Activated T-helper 2 cell treated with anti-CD3 and anti-CD28 coated beads, Interferon-gamma antibody, Interleukin-2, Interleukin-4, amounts not matched to agents 10 μg/mL and 5 μg/mL and 100 μg/mL, durations not matched to agents 14 hours and 24 hours and 36 hours (primary cell): ENCODE measurements around the gene ZNF527. TPM values are rescaled to one million over a fixed set of nuclear protein-coding genes. Genes with fewer than 3 reads are reported as not detected.
"Not testable (repeated sequence)": the region's sequence is repeated elsewhere in the genome, so short reads cannot be mapped to it uniquely, and the experiment has no call there.

Experiments used
- DNase-seq: peaks from one replicate; pipeline ENCODE4 v3.0.0; 2021; ENCODE audit warnings: low spot score
- H3K27ac Mint-ChIP-seq: one replicate; pipeline ENCODE4 v1.8.0; 2021; ENCODE audit warnings: mixed read lengths
- H3K27me3 Mint-ChIP-seq: one replicate; pipeline ENCODE4 v1.8.0; 2021; ENCODE audit warnings: low read depth, mixed read lengths
- H3K36me3 Mint-ChIP-seq: one replicate; pipeline ENCODE4 v1.8.0; 2021; ENCODE audit warnings: low read depth, mixed read lengths
- H3K4me1 Mint-ChIP-seq: one replicate; pipeline ENCODE4 v1.8.0; 2021; ENCODE audit warnings: low read depth, mixed read lengths
- H3K4me3 Mint-ChIP-seq: one replicate; pipeline ENCODE4 v1.8.0; 2021; ENCODE audit warnings: low read depth, mild to moderate bottlenecking, moderate library complexity, mixed read lengths
- H3K9me3 Mint-ChIP-seq: one replicate; pipeline ENCODE4 v1.8.0; 2021; ENCODE audit warnings: mixed read lengths
- intact Hi-C: fragments of 100-400 bp; cut with micrococcal nuclease; formaldehyde crosslinking; loops from one replicate; pipeline ENCODE4 v1.15.1; 2023
- total RNA-seq: library from RNA; stranded (reverse); gene quantifications from 2 replicates; pipeline ENCODE4 v1.2.3, GENCODE V29; 2022

ZNF527 gene
- total RNA-seq, 1 donor from 2014 or later, result 3.2 TPM

DNA sequence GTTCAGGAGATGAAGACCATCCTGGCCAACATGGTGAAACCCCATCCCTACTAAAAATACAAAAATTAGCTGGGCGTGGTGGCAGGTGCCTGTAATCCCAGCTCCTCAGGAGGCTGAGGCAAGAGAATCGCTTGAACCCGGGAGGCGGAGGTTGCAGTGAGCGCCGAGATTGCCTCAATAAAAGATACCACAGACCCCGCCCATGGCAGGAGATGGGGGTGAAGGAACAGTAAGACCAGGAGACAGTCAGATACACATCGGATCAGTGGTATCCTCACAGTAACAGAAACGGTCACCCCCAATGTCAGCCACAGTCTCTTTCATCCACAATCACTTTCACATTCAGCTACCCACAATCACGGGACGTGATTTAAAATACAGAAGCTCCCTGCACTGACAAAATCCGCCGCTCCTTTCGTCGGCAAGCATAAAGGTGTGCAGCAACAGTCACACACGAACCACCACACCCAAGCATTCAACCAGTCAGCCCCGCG is 466 bp upstream of the ZNF527 start:
- not testable (repeated sequence) for DNase-seq, H3K27me3 Mint-ChIP-seq
- intact Hi-C loops, result loop anchor here (5.0 to 10.0 kb wide), 3 partner anchors 537 to 886 kb away; partner anchors contain the start of genes SIPA1L3, WDR87, ZNF566 and ZNF850
- H3K4me1 Mint-ChIP-seq, result peaks cover 11% of the 10 kb centered on the region
- peak overlapping the region; percentile 90 for H3K4me3 Mint-ChIP-seq
- H3K27ac Mint-ChIP-seq, result peak overlapping the region; percentile 79
- H3K36me3 Mint-ChIP-seq, result peaks cover 13% of the 10 kb centered on the region
- peaks cover 35% of the 10 kb centered on the region for H3K9me3 Mint-ChIP-seq

DNA sequence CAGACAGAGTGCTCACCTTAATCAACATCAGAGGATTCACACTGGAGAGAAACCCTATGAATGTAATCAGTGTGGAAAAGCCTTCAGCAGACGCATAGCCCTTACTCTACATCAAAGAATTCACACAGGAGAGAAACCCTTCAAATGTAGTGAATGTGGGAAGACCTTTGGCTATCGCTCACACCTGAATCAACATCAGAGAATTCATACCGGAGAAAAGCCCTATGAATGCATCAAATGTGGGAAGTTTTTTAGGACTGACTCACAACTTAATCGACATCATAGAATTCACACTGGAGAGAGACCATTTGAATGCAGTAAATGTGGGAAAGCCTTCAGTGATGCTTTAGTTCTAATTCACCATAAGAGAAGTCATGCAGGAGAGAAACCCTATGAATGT is 18.3 kb downstream of the ZNF527 start:
- Mint-ChIP-seq H3K27ac (no peak overlapping the region), H3K27me3 (no peaks in the 10 kb centered on the region), H3K4me1 (no peaks in the 10 kb centered on the region), H3K4me3 (no peak overlapping the region), H3K9me3 (peaks cover 83% of the 10 kb centered on the region), H3K36me3 (peaks cover 48% of the 10 kb centered on the region)
- intact Hi-C loops, result no loop called here
- no peak for DNase-seq

DNA sequence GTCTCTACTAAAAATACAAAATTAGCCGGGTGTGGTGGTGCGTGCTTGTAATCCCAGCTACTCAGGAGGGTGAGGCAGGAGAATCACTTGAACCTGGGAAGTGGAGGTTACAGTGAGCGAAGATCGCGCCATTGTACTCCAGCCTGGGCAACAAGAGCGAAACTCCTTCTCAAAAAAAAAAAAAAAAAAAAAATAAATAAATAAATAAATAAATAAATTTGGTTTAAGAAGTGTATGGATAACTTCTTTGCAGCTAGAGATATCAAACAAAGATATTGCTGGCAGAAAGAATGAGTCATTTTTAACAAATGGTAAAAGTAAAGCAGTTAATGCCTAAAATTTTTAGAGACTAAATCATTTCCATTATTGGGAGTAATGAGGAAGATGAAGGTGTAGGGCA is 20.5 kb downstream of the ZNF527 start:
- DNase-seq, intact Hi-C loops, H3K27me3 Mint-ChIP-seq, H3K4me3 Mint-ChIP-seq, H3K4me1 Mint-ChIP-seq, H3K27ac Mint-ChIP-seq: not testable (repeated sequence)
- H3K9me3 Mint-ChIP-seq, result peaks cover 78% of the 10 kb centered on the region
- H3K36me3 Mint-ChIP-seq, result peaks cover 30% of the 10 kb centered on the region

DNA sequence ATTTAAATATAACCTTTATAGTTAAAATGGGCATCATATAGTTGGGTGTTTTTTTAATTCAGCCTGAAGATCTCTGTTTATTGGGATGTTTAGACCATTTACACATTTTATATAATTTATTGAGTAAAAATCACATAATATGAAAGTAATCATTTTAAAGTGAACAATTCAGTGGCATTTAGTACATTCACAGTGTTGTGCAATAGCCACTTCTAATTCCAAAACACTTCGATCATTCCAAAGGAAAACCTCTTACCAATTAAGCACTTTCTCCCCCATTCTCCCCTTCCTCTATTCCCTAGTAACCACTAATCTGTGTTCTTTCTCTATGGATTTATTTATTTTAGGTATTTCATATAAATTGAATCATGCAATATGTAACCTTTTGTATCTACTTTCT is 30.2 kb downstream of the ZNF527 start:
- no peaks in the 10 kb centered on the region for H3K27me3 Mint-ChIP-seq
- H3K36me3 Mint-ChIP-seq, result no peaks in the 10 kb centered on the region
- H3K9me3 Mint-ChIP-seq, result peaks cover 77% of the 10 kb centered on the region
- intact Hi-C loops, result no loop called here
- H3K4me1 Mint-ChIP-seq, result no peaks in the 10 kb centered on the region
- H3K27ac Mint-ChIP-seq, result no peak overlapping the region
- H3K4me3 Mint-ChIP-seq, result no peak overlapping the region
- DNase-seq, result no peak

DNA sequence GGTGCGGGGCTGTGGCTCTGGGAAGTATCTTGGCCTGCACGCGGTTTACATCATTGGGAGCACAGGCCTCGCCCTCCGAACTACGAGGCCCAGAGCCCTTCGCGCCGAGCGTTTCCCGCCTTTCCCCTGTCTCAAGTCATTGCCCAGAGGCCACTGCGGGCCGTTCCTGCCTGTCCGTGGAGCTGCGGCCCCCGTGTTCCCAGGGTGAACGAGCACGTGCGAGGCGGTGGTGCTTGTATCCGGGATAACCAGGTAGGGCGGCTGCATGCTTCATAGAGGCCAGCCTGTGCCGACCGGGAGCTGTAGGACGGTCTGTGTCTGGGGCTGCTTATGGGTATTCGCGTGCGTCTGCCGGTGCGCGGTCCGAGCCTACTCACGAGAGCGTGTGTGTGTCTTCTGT is 32.5 kb downstream of the ZNF527 start:
- Mint-ChIP-seq H3K36me3 (no peaks in the 10 kb centered on the region), H3K9me3 (peaks cover 87% of the 10 kb centered on the region), H3K4me3 (no peak overlapping the region), H3K27ac (no peak overlapping the region), H3K4me1 (no peaks in the 10 kb centered on the region), H3K27me3 (no peaks in the 10 kb centered on the region)
- no peak for DNase-seq
- intact Hi-C loops, result no loop called here

DNA sequence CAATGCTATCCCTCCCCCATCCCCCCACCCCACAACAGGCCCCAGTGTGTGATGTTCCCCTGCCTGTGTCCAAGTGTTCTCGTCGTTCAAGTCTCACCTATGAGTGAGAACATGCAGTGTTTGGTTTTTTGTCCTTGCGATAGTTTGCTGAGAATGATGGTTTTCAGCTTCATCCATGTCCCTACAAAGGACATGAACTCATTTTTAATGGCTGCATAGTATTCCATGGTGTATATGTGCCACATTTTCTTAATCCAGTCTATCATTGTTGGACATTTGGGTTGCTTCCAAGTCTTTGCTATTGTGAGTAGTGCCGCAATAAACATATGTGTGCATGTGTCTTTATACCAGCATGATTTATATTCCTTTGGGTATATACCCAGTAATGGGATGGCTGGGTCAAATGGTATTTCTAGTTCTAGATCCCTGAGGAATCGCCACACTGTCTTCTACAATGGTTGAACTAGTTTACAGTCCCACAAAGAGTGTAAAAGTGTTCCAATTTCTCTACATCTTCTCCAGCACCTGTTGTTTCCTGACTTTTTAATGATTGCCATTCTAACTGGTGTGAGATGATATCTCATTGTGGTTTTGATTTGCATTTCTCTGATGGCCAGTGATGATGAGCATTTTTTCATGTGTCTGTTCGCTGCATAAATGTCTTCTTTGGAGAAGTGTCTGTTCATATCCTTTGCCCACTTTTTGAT is 35.4 kb downstream of the ZNF527 start:
- DNase-seq, intact Hi-C loops, H3K4me3 Mint-ChIP-seq, H3K27me3 Mint-ChIP-seq, H3K4me1 Mint-ChIP-seq, H3K36me3 Mint-ChIP-seq, H3K27ac Mint-ChIP-seq: not testable (repeated sequence)
- H3K9me3 Mint-ChIP-seq, result peaks cover 90% of the 10 kb centered on the region

DNA sequence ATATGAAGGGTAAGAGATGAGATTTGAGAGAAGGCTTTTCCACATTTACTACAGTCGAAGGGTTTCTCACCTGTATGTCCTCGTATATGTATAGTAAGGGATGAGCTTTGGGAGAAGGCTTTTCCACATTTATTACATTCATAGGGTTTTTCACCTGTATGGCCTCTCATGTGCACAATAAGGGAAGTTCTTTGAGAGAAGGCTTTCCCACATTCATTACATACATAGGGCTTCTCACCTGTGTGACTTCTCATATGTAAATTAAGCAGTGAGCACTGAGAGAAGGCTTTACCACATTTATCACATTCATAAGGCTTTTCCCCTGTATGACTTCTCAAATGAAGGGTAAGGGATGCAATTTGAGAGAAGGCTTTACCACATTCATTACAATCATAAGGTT is 41.8 kb downstream of the ZNF527 start:
- Mint-ChIP-seq H3K9me3 (peaks cover 87% of the 10 kb centered on the region), H3K27ac (no peak overlapping the region), H3K36me3 (peaks cover 39% of the 10 kb centered on the region), H3K27me3 (no peaks in the 10 kb centered on the region), H3K4me3 (no peak overlapping the region), H3K4me1 (no peaks in the 10 kb centered on the region)
- no peak for DNase-seq
- intact Hi-C loops, result no loop called here

DNA sequence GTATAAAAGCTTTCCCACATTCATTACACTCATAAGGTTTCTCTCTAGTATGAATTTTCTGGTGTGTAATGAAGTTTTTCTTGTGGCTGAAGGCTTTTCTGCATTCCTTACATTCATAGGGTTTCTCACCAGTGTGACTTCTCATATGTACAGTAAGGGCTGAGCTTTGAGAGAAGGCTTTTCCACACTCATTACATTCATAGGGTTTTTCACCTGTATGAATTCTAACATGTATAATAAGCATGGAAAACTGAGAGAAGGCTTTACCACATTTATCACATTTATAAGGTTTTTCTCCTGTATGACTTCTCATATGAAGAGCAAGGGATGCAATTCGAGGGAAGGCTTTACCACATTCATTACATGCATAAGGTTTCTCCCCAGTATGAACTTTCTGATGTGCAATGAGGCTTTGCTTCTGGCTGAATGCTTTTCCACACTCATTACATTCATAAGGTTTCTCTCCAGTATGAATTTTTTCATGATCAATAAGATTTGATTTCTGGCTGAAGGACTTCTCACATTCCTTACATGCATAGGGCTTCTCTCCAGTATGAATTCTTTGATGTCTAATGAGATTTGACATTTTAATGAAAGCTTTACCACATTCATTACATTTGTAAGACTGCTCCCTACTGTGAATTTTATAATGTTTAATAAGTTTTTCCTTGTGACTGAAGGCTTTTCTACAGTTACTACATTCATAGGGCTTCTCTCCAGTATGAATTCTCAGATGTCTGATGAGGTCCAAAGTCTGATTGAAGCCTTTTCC is 42.6 kb downstream of the ZNF527 start:
- no peak for DNase-seq
- intact Hi-C loops, result no loop called here
- peaks cover 45% of the 10 kb centered on the region for H3K36me3 Mint-ChIP-seq
- H3K9me3 Mint-ChIP-seq, result peaks cover 87% of the 10 kb centered on the region
- H3K27ac Mint-ChIP-seq, result no peak overlapping the region
- no peaks in the 10 kb centered on the region for H3K4me1 Mint-ChIP-seq
- H3K4me3 Mint-ChIP-seq, result no peak overlapping the region
- no peaks in the 10 kb centered on the region for H3K27me3 Mint-ChIP-seq

Other genes starting within 250 kb of the ZNF527 start
- 4.1 and 4.2 TPM in 2 replicates for gene ZNF585A, start 198.4 kb upstream of the ZNF527 start, total RNA-seq
- gene ZNF585B, start 160.6 kb upstream of the ZNF527 start, total RNA-seq, result 2.4 and 3.0 TPM in 2 replicates
- 5.2 and 7.4 TPM in 2 replicates for gene ZNF383, start 152.9 kb upstream of the ZNF527 start, total RNA-seq
- 3.5 and 3.8 TPM in 2 replicates for gene ZNF569, start 96.3 kb downstream of the ZNF527 start, total RNA-seq
- gene ZNF570, start 98.3 kb downstream of the ZNF527 start, total RNA-seq, result 2.3 and 2.6 TPM in 2 replicates
- 0.32 and 0.66 TPM in 2 replicates for gene ZNF793, start 135.8 kb downstream of the ZNF527 start, total RNA-seq
- gene ZNF571, start 223.7 kb downstream of the ZNF527 start, total RNA-seq, result 0.50 and 0.67 TPM in 2 replicates
- 0.41 and 0.46 TPM in 2 replicates for gene ZNF540, start 223.8 kb downstream of the ZNF527 start, total RNA-seq